Dermis blood vessel endothelial cell (primary cell): ENCODE results near the gene DOCK3. TPM values are rescaled to one million over a fixed set of nuclear protein-coding genes. Genes with fewer than 3 reads are reported as not detected.

ENCODE experiments used
- DNase-seq: peaks from one replicate; pipeline ENCODE4 v3.0.0; 2010
- total RNA-seq: library from RNA; depleted of rRNA; stranded (reverse); fragments of >200 nt; gene quantifications from 2 replicates; pipeline ENCODE4 v1.2.3, GENCODE V29; 2014

The DOCK3 gene
- total RNA-seq = under 0.01 TPM in 1 of 2 replicates, not detected in the other

GRCh38 chr3:50674349-50675178 is at the start of gene DOCK3:
Gene DOCK3, plus strand, starts transcription at chr3:50674927. Its CDS starts 337 bp downstream, at chr3:50675264.
- peak; percentile 69 for DNase-seq

GRCh38 chr3:50625231-50626182 is 49.2 kb upstream of the DOCK3 start:
- no peak for DNase-seq

- DNase-seq = no peak
Observed at GRCh38 chr3:50626401-50626800, 48.3 kb upstream of the DOCK3 start.

- peak; percentile 31 for DNase-seq
Observed at GRCh38 chr3:50627407-50628051, 47.2 kb upstream of the DOCK3 start.

GRCh38 chr3:50628601-50629000 is 46.1 kb upstream of the DOCK3 start:
- no peak for DNase-seq

GRCh38 chr3:50630394-50630793 is 44.3 kb upstream of the DOCK3 start:
- DNase-seq = no peak

GRCh38 chr3:50630877-50631276 is 43.9 kb upstream of the DOCK3 start:
- no peak for DNase-seq

GRCh38 chr3:50632450-50632849 is 42.3 kb upstream of the DOCK3 start:
- DNase-seq = no peak

GRCh38 chr3:50633230-50633790 is 41.4 kb upstream of the DOCK3 start:
- DNase-seq = no peak

- DNase-seq = no peak
Observed at GRCh38 chr3:50635066-50635465, 39.7 kb upstream of the DOCK3 start.

GRCh38 chr3:50637011-50637410 is 37.7 kb upstream of the DOCK3 start:
- no peak for DNase-seq

GRCh38 chr3:50637945-50638344 is 36.8 kb upstream of the DOCK3 start:
- DNase-seq = no peak

GRCh38 chr3:50639055-50639494 is 35.7 kb upstream of the DOCK3 start:
- DNase-seq = no peak

GRCh38 chr3:50642382-50642781 is 32.3 kb upstream of the DOCK3 start:
- no peak for DNase-seq

- no peak for DNase-seq
Observed at GRCh38 chr3:50644561-50644960, 30.2 kb upstream of the DOCK3 start.

GRCh38 chr3:50645378-50645777 is 29.3 kb upstream of the DOCK3 start:
- no peak for DNase-seq

GRCh38 chr3:50648313-50648712 is 26.4 kb upstream of the DOCK3 start:
- no peak for DNase-seq

GRCh38 chr3:50648944-50649343 is 25.8 kb upstream of the DOCK3 start:
- DNase-seq = no peak

- no peak for DNase-seq
Observed at GRCh38 chr3:50649451-50649931, 25.2 kb upstream of the DOCK3 start.

GRCh38 chr3:50650018-50650417 is 24.7 kb upstream of the DOCK3 start:
- DNase-seq = no peak

GRCh38 chr3:50651445-50651844 is 23.3 kb upstream of the DOCK3 start:
- no peak for DNase-seq

GRCh38 chr3:50651920-50652529 is 22.7 kb upstream of the DOCK3 start:
- no peak for DNase-seq
